GM15510 (cell line): ENCODE measurements around the gene PPHLN1.

Source experiments
- POLR2A ChIP-seq: IDR thresholded peaks from 3 replicates; pipeline ENCODE4 v1.6.1; 2011; ENCODE audit warnings: borderline replicate concordance; ENCODE audit not compliant: insufficient read length; ENCODE audit errors: extremely low read depth

Gene PPHLN1

GRCh38 chr12:42396473-42397259, 70.7 kb downstream of the PPHLN1 start:
- no peak for TF ChIP-seq POLR2A

- TF ChIP-seq POLR2A, result no peak
Observed at GRCh38 chr12:42402821-42403411, 76.9 kb downstream of the PPHLN1 start.

DNA sequence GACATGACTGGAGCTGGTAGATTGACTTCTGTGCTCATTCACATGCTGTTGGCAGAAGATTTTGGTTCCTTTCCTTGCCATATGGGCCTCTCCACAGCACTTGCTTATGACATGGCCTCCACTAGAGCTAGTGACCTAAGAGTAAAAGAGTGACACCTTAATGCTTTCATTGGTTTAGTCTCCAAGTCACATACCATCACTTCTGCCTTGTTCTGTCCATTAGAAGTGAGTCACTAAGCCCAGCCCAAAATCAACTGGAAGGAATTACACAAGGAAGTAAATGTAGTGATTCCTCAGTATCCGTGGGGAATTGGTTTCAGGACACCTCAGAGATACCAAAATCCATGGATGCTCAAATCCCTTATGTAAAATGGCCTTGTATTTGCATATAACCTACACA, 81.3 kb downstream of the PPHLN1 start:
- no peak for TF ChIP-seq POLR2A

DNA sequence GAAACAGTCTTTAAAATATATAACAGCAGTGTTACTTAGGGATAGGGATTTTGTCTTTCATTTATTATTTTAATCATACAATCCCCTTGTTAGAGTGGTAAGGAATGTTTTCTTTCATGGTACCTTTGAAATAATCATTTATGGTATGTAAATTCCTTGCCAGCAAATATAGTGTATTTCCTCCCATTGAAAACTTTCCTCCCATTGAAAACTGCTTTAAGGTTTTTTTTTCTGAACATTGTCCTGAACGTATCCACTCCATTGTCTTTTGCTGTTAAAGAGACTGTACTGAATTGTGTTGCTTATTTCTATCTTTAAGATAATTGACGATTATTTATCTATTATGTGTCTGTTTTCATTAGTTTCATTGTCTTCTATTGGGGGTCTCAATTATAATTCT, 83.5 kb downstream of the PPHLN1 start:
- no peak for TF ChIP-seq POLR2A

DNA sequence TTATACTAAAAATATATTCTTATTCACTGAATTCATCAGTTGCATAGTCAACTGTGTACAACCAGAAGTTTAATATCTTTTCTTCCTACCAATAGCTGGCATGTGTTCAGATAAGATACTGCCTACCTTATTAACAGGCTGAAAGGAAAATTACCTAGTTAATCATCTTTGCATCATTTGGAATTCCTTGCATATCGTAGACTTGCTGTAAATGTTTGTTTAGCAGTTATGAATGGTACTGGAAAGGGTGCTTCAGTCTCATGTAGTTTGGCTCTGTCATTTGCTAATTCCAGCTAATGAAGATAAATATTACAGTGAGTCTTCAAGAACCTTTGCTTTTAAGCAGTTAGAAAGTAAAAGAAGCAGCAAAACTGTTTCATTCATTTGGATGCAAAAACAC, 84.4 kb downstream of the PPHLN1 start:
- TF ChIP-seq POLR2A, result no peak

DNA sequence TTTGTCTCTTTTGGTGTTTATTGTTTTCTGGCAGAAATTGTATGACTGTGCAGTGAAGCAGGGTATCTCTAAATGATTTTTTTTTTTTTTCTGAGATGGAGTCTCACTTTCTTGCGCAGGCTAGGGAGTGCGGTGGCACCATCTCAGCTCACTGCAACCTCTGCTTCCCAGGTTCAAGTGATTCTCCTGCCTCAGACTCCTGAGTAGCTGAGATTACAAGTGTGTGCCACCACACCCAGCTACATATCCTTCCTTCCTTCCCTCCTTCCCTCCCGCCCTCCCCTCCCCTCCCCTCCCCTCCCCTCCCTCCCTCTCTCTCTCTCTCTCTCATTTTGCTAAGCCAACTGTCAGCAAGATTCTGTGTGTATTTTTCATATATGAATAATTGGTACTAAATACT, 94.4 kb downstream of the PPHLN1 start:
- no peak for TF ChIP-seq POLR2A

GRCh38 chr12:42421844-42422779, 96.1 kb downstream of the PPHLN1 start:
- no peak for TF ChIP-seq POLR2A

- no peak for TF ChIP-seq POLR2A
Observed at GRCh38 chr12:42422785-42423184, 96.8 kb downstream of the PPHLN1 start.

DNA sequence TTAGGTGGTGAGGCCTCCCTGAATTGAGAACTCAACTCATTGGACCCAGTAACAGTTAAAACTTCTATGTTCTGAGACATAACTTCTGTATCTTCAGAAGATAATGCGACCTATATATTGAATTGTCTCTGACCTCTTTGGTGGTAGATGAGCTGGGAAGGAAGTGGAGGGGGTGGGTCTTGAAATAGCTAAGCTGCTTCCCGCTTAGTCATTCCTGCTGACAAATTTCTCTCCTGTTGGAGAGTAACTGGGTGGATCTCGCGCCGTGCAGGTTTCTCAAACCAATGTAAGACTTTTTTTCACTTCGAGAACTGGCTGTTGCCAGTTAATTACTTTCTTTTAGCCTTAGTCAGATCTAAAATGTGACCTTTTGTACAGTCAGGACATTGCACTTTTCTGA, 100.8 kb downstream of the PPHLN1 start:
- TF ChIP-seq POLR2A, result no peak

DNA sequence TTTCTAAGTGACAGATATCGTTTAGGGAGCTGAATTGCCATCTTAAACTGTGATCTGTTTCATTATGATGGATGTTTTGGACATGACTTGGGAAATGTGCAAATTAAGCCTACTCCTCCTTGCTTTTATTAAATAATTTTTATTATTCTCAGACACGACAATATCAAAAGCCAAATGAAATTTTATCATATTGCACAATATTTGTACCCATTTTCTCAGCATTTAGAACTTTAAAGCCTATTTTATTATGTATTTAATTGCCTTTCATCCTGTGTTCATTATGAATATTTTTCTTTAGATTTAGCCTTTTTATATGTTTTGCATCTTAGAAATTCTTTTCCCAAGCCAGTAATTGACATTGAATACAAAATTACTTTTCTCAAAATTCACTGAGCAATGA, 102.9 kb downstream of the PPHLN1 start:
- TF ChIP-seq POLR2A, result no peak

DNA sequence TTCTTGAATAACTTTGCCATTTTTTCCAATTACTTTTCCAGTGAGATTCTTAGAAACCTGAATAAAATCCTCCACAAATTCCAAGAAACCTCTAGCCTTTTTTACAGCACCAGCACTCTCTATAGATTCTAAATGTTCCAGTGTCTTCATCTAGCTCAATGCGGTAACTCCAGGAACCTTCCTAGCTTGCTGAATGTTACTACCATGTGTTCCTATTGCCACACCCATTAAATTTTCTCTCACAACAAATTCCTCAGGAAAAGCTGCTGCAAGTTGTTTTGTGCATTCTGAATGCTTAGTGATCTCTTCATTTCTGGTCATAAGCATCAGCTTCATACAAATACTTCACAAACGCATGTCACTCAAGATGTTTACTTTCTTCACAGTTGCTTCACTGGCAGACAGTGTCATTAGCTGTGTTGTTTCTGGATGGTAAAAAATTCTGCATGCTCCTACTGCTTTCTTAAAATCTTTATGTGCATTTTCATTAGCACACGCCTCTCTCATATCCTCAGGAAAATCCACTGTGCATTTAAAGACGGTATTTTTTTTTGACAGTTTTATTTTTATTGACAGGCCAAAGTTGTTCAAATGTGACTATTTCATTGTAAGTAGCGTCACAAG, 106.7 kb downstream of the PPHLN1 start:
- no peak for TF ChIP-seq POLR2A

GRCh38 chr12:42440608-42441007, 114.6 kb downstream of the PPHLN1 start:
- TF ChIP-seq POLR2A, result no peak

DNA sequence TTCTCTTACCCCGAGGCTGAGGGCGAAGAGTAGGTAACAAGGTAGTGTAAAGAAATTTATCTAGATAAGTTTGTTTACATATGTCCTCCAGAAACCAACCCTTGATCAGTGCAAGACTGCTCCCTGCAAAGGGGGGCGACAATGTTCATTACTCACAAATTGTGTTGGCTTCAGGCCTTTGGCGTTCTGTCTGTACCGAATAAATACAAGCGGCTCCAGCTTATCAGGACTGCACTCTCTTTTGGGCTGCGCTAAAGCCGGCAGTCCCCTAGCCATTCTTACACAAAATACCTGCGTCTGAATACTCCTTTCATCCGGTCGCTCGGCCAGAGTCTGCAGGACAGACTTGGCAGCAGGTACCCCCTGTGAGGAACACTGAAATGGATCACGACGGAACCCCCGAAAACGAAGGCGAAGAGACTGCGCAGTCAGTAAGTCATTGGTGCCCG, 116.4 kb downstream of the PPHLN1 start:
- TF ChIP-seq POLR2A, result no peak

GRCh38 chr12:42442888-42443287, 116.9 kb downstream of the PPHLN1 start:
- TF ChIP-seq POLR2A, result no peak
